Activated T-helper 1 cell treated with anti-CD3 and anti-CD28 coated beads, Interleukin-12 subunit alpha, Interleukin-12 subunit beta, Interleukin-2, Interleukin-4 antibody, amounts not matched to agents 30 ng/mL and 10 ng/mL and 1 ng/mL, durations not matched to agents 14 hours and 24 hours and 36 hours (primary cell): ENCODE results near the gene CNKSR3. TPM values are rescaled to one million over a fixed set of nuclear protein-coding genes. Genes with fewer than 3 reads are reported as not detected.

Experiments
- DNase-seq: peaks from one replicate; pipeline ENCODE4 v3.0.0; 2021; ENCODE audit warnings: low spot score
- H3K27ac Mint-ChIP-seq: one replicate; pipeline ENCODE4 v1.8.0; 2021; ENCODE audit warnings: mild to moderate bottlenecking, mixed read lengths
- H3K27me3 Mint-ChIP-seq: one replicate; pipeline ENCODE4 v1.8.0; 2022; ENCODE audit warnings: mild to moderate bottlenecking, moderate library complexity, mixed read lengths; ENCODE audit not compliant: insufficient read depth
- H3K36me3 Mint-ChIP-seq: one replicate; pipeline ENCODE4 v1.8.0; 2021; ENCODE audit warnings: low read depth, mixed read lengths
- H3K4me1 Mint-ChIP-seq: one replicate; pipeline ENCODE4 v1.8.0; 2021; ENCODE audit warnings: low read depth, mixed read lengths
- H3K4me3 Mint-ChIP-seq: one replicate; pipeline ENCODE4 v1.8.0; 2021; ENCODE audit warnings: mild to moderate bottlenecking, moderate library complexity, mixed read lengths
- H3K9me3 Mint-ChIP-seq: one replicate; pipeline ENCODE4 v1.8.0; 2021; ENCODE audit warnings: mixed read lengths
- intact Hi-C: fragments of 100-400 bp; cut with micrococcal nuclease; formaldehyde crosslinking; loops from one replicate; pipeline ENCODE4 v1.15.1; 2024
- total RNA-seq: library from RNA; stranded (reverse); gene quantifications from 2 replicates; pipeline ENCODE4 v1.2.3, GENCODE V29; 2022

The CNKSR3 gene
- total RNA-seq, 1 donor from 2014 or later = not detected

- H3K27ac Mint-ChIP-seq = no peak overlapping the region
- DNase-seq = no peak
- H3K4me1 Mint-ChIP-seq = no peaks in the 10 kb centered on the region
- H3K4me3 Mint-ChIP-seq = no peak overlapping the region
- intact Hi-C loops = no loop called here
- H3K36me3 Mint-ChIP-seq = no peaks in the 10 kb centered on the region
- H3K27me3 Mint-ChIP-seq = no peaks in the 10 kb centered on the region
- no peaks in the 10 kb centered on the region for H3K9me3 Mint-ChIP-seq
Measured at GRCh38 chr6:154402081-154402780, 108.3 kb downstream of the CNKSR3 start.

GRCh38 chr6:154399097-154399496, 111.4 kb downstream of the CNKSR3 start:
- intact Hi-C loops = no loop called here
- H3K4me3 Mint-ChIP-seq = no peak overlapping the region
- H3K4me1 Mint-ChIP-seq = no peaks in the 10 kb centered on the region
- H3K9me3 Mint-ChIP-seq = no peaks in the 10 kb centered on the region
- no peaks in the 10 kb centered on the region for H3K36me3 Mint-ChIP-seq
- DNase-seq = no peak
- H3K27me3 Mint-ChIP-seq = peaks cover 4% of the 10 kb centered on the region
- H3K27ac Mint-ChIP-seq = no peak overlapping the region

GRCh38 chr6:154397491-154398195, 112.8 kb downstream of the CNKSR3 start:
- no peaks in the 10 kb centered on the region for H3K9me3 Mint-ChIP-seq
- H3K27ac Mint-ChIP-seq = no peak overlapping the region
- no peak overlapping the region for H3K4me3 Mint-ChIP-seq
- H3K27me3 Mint-ChIP-seq = peaks cover 4% of the 10 kb centered on the region
- H3K36me3 Mint-ChIP-seq = no peaks in the 10 kb centered on the region
- intact Hi-C loops = no loop called here
- no peak for DNase-seq
- H3K4me1 Mint-ChIP-seq = no peaks in the 10 kb centered on the region

GRCh38 chr6:154395878-154396277, 114.6 kb downstream of the CNKSR3 start:
- H3K27ac Mint-ChIP-seq = no peak overlapping the region
- H3K9me3 Mint-ChIP-seq = no peaks in the 10 kb centered on the region
- H3K4me1 Mint-ChIP-seq = no peaks in the 10 kb centered on the region
- H3K4me3 Mint-ChIP-seq = no peak overlapping the region
- H3K27me3 Mint-ChIP-seq = peaks cover 6% of the 10 kb centered on the region
- H3K36me3 Mint-ChIP-seq = no peaks in the 10 kb centered on the region
- no peak for DNase-seq
- intact Hi-C loops = no loop called here

- no peak overlapping the region for H3K27ac Mint-ChIP-seq
- no peak for DNase-seq
- H3K27me3 Mint-ChIP-seq = peaks cover 6% of the 10 kb centered on the region
- intact Hi-C loops = no loop called here
- H3K9me3 Mint-ChIP-seq = no peaks in the 10 kb centered on the region
- H3K4me3 Mint-ChIP-seq = no peak overlapping the region
- no peaks in the 10 kb centered on the region for H3K4me1 Mint-ChIP-seq
- no peaks in the 10 kb centered on the region for H3K36me3 Mint-ChIP-seq
Measured at GRCh38 chr6:154395316-154395715, 115.2 kb downstream of the CNKSR3 start.

- no peaks in the 10 kb centered on the region for H3K9me3 Mint-ChIP-seq
- H3K4me1 Mint-ChIP-seq = no peaks in the 10 kb centered on the region
- H3K27me3 Mint-ChIP-seq = peaks cover 6% of the 10 kb centered on the region
- H3K36me3 Mint-ChIP-seq = no peaks in the 10 kb centered on the region
- intact Hi-C loops = no loop called here
- H3K27ac Mint-ChIP-seq = no peak overlapping the region
- no peak overlapping the region for H3K4me3 Mint-ChIP-seq
- DNase-seq = no peak
Measured at GRCh38 chr6:154394571-154394970, 115.9 kb downstream of the CNKSR3 start.

- intact Hi-C loops = no loop called here
- H3K27ac Mint-ChIP-seq = no peak overlapping the region
- no peak for DNase-seq
- H3K36me3 Mint-ChIP-seq = no peaks in the 10 kb centered on the region
- no peaks in the 10 kb centered on the region for H3K9me3 Mint-ChIP-seq
- H3K4me1 Mint-ChIP-seq = no peaks in the 10 kb centered on the region
- no peak overlapping the region for H3K4me3 Mint-ChIP-seq
- H3K27me3 Mint-ChIP-seq = peaks cover 9% of the 10 kb centered on the region
Measured at GRCh38 chr6:154390034-154390433, 120.5 kb downstream of the CNKSR3 start.

GRCh38 chr6:154388803-154389202, 121.7 kb downstream of the CNKSR3 start:
- intact Hi-C loops = no loop called here
- no peaks in the 10 kb centered on the region for H3K9me3 Mint-ChIP-seq
- peaks cover 5% of the 10 kb centered on the region for H3K27me3 Mint-ChIP-seq
- H3K4me3 Mint-ChIP-seq = no peak overlapping the region
- no peaks in the 10 kb centered on the region for H3K36me3 Mint-ChIP-seq
- no peak for DNase-seq
- no peak overlapping the region for H3K27ac Mint-ChIP-seq
- no peaks in the 10 kb centered on the region for H3K4me1 Mint-ChIP-seq

GRCh38 chr6:154386848-154387717, 123.4 kb downstream of the CNKSR3 start:
- H3K9me3 Mint-ChIP-seq = no peaks in the 10 kb centered on the region
- no peak overlapping the region for H3K4me3 Mint-ChIP-seq
- no peak for DNase-seq
- no peaks in the 10 kb centered on the region for H3K4me1 Mint-ChIP-seq
- intact Hi-C loops = no loop called here
- H3K27ac Mint-ChIP-seq = no peak overlapping the region
- H3K27me3 Mint-ChIP-seq = peaks cover 5% of the 10 kb centered on the region
- H3K36me3 Mint-ChIP-seq = no peaks in the 10 kb centered on the region

- H3K27ac Mint-ChIP-seq = no peak overlapping the region
- H3K36me3 Mint-ChIP-seq = no peaks in the 10 kb centered on the region
- no peaks in the 10 kb centered on the region for H3K4me1 Mint-ChIP-seq
Measured at GRCh38 chr6:154384191-154384590, 126.3 kb downstream of the CNKSR3 start.

GRCh38 chr6:154383273-154383672, 127.2 kb downstream of the CNKSR3 start:
- Mint-ChIP-seq H3K27me3 (peaks cover 3% of the 10 kb centered on the region), H3K36me3 (no peaks in the 10 kb centered on the region), H3K9me3 (no peaks in the 10 kb centered on the region), H3K4me1 (no peaks in the 10 kb centered on the region), H3K27ac (no peak overlapping the region), H3K4me3 (no peak overlapping the region)
- DNase-seq = no peak
- intact Hi-C loops = no loop called here

More at GRCh38 chr6:154384191-154384590, 126.3 kb downstream of the CNKSR3 start:
- peaks cover 3% of the 10 kb centered on the region for H3K27me3 Mint-ChIP-seq
- intact Hi-C loops = no loop called here
- no peaks in the 10 kb centered on the region for H3K9me3 Mint-ChIP-seq
- no peak overlapping the region for H3K4me3 Mint-ChIP-seq
- no peak for DNase-seq

GRCh38 chr6:154382740-154383139, 127.7 kb downstream of the CNKSR3 start:
- intact Hi-C loops = no loop called here
- peaks cover 3% of the 10 kb centered on the region for H3K27me3 Mint-ChIP-seq
- no peak overlapping the region for H3K27ac Mint-ChIP-seq
- no peak for DNase-seq
- H3K36me3 Mint-ChIP-seq = no peaks in the 10 kb centered on the region
- no peak overlapping the region for H3K4me3 Mint-ChIP-seq
- no peaks in the 10 kb centered on the region for H3K4me1 Mint-ChIP-seq
- H3K9me3 Mint-ChIP-seq = no peaks in the 10 kb centered on the region

- Mint-ChIP-seq H3K9me3 (no peaks in the 10 kb centered on the region), H3K36me3 (no peaks in the 10 kb centered on the region), H3K27me3 (no peaks in the 10 kb centered on the region), H3K4me3 (no peak overlapping the region), H3K4me1 (no peaks in the 10 kb centered on the region), H3K27ac (no peak overlapping the region)
- DNase-seq = no peak
- intact Hi-C loops = no loop called here
Measured at GRCh38 chr6:154381548-154381947, 128.9 kb downstream of the CNKSR3 start.
